ENCODE results near the gene LILRA5.
"Not testable (repeated sequence)": the region's sequence is repeated elsewhere in the genome, so short reads cannot be mapped to it uniquely, and the experiment has no call there.

LILRA5 gene

DNA sequence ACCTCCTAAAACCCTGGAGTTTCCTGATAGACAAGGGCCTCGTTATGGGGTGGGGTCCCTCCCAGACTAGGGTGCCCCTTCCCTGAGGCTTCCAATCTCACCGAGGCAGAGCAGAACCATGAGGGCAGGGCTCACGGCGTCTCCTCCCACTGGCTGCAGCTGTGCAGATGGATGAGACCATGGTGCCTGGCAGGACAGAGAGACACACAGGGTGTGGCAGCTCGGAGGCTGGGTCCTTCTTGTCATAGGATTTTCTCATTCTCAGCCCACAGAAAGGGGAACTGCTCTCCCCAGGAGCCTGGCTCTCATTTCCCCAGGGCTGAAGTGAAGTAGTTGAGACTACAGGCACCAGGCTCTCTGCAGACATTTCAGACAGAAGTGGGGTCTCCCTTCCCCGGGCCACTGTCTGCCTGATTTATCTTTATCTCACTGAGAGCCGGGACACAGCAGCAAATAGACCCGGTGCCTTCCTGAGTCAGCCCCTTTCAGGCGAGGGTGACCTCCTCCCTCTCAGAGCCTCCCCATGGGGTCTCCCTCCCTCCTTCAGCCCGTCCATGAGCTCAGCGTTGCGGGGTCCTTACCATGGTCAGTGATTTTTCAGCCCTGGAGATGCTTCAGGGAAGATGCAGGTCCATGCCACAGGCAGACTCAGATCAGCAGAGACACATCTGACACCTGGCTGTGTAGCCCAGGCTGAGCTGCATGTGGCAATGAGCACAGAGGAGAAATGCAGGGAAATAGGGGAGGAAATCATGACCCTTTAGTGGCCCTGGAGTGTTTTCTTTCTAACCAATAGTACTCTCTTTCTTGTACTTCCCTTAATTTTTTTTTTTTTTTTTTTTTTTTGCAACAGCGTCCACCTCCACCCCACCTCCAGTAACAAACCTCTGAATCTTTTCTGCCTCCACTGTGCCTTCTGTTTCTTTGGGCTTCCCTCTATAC lies at the start of gene LILRA5:
TSS of gene LILRA5 (minus strand) at position 731 of the 942 bp plus-strand sequence. CDS start at position 584, 147 bp downstream.
- DNase-seq = peak; percentile 31

GRCh38 chr19:54361680-54362422 lies 48.9 kb upstream of the LILRA5 start:
- not testable (repeated sequence) for DNase-seq

DNA sequence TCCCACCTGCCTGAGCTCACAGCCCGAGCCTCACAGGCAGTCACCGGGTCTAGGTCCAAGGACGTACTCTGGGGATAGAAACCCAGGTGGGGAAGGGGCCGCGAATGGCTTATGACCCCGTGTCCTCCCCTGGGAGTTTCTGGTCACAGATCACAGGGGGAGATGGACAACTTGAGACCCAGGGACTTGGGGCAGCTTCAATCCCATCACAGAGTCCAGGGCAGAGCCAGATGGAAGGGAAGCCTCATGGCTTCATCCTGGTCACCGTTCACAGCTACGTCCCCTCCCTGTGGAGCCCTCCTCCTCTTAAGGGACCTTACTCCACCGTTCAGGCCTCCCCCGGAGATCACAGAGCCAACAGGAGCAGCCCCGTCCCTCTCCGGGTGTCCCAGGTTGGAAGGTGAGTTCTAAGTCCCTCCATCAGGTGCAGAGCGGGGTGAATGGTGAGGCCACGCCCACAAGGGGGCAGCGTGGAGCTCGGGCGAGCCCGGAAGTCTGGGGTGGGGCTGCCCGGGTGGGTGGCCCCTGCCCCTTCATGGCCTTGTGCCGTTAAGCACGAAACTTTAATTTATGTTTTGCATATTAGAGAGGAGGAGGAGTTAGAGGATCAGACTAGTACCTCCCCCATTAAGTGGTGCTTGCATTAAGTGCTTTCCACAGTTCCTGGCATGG lies 46.3 kb upstream of the LILRA5 start:
- DNase-seq = not testable (repeated sequence)

DNA sequence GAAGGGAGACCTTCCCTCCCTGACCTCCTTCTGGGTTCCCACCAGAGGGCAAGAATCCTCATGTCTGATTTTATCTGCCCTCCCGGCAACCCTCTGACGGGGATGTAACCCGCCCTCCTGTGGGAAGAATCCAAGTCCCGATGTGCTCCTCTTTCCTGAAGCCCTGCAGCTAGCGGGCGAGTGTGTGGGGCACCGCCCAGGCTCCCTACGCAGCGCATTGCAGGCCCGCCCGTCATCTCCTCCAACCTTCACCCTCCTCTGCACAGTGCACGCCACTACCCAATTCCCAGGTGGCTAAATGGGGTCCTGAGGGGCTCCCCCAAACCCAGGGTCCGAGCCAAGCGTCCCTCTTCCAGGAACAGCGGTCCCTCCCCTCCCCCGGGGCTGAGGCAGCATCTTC lies 44.4 kb upstream of the LILRA5 start:
- no peak for DNase-seq

DNA sequence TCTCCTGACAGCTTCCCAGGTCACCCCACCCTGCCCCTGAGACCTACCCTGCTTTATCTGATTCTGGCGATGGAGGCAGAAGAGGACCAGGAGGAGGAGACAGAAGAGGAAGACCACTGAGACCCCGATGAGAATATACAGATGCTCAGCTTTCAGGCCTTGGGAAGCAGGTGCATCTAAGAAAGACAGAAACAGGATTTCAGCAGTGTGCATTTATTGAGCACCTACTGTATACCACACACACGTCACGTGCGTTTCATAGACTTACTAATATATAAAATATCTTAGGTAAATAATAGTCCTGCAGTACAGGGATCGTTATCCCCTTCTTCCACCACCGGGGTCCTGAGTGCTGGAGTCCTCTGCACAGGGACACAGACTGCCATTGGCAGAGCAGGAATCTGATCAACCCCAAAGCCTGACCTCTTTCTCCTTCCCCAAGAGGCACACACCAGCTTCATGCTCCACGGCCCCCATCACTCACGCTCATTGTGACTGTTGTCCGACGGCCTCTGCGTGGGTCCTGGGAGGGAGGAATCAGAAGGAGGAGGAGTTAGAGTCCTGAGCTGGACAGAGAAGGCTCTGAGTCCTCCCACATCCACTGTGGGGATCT lies 43.6 kb upstream of the LILRA5 start:
- DNase-seq = no peak

- no peak for DNase-seq
These were observed 42.7 kb upstream of the LILRA5 start for GRCh38 chr19:54355675-54356074.

DNA sequence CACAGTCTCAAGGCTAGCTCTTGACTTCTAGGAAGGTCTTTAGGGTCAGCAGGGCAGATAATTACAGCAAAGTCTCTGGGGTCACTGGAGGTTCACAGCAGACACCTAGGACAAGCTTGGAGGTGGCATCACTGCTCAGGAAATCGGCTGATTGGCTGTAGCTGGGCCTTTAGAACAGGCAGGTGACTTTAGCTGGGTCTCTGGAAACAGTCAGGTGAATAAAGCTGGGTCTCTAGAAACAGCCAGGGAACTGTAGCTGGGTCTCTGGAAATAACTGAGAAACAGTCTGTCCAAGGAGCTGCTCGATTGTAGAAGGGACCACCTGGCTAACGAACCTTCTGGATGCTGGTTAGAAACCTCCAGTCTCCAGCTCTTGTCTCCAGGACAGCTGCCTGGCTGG lies 41.8 kb upstream of the LILRA5 start:
- no peak for DNase-seq

GRCh38 chr19:54352546-54352945 lies 39.6 kb upstream of the LILRA5 start:
- no peak for DNase-seq

DNA sequence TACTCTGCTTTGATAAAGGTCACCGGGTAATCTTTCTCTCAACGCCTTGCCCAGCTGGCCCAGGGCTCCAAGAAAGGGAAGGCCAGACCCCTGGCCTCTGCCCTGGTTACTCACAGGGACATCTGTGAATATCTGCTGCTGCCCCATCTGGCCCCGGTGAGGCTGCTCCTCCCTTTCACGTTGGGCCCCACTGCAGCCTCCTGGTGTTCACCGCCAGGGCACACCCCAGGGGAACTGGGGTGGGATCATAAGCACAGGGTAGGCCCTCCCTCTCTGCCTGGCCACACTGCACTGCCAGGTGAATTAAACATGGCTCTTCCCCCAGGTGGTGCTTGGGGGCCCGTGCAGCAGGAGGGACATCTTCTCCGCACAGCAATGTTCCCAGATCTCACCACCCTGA lies 39.1 kb upstream of the LILRA5 start:
- no peak for DNase-seq

- DNase-seq = no peak
These were observed 38.5 kb upstream of the LILRA5 start for GRCh38 chr19:54351474-54351873.

DNA sequence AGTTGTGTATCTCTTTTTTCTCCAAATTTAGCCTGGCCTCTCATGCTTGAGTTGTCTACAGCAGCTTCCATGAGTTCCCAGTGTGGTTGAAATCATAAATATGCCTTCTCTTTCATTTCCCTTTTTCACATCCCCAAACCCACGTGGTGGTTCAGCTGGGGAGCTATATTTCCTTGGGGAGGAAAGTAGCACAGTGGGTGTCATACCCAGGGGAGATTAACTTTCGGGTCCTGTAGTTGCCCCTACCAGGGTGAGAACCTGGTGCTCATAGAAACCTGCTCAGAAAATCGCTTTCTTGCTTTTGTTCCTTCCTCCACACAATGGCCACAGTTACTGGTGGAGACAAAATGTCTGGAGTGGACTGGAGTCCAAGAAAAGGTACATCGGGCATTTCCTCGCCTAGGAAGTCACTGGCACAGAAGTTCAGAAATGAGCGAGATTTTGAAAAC lies 33.0 kb upstream of the LILRA5 start:
- DNase-seq = no peak

DNA sequence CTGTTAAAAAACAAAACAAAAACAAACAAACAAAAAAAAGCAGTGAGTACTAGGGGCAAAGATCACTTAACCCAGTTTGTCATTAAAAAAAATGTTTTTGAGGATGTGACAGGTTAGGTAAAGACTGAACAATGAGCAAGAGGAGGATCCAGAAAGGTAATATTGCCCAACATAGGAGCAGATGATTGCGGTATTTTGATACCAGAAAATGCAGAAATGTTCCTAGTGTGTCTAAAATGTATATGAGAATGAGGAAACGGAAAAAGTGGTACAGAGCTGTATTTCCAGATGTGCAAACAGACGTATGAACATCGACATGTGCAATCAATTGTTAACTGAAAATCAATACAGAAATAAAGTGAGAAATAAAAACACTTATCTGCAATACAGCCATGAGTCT lies 30.9 kb upstream of the LILRA5 start:
- DNase-seq = no peak

- no peak for DNase-seq
These were observed 28.3 kb upstream of the LILRA5 start for GRCh38 chr19:54341295-54341694.

- DNase-seq = peak; percentile 37
These were observed 26.8 kb upstream of the LILRA5 start for GRCh38 chr19:54339646-54340358.

DNA sequence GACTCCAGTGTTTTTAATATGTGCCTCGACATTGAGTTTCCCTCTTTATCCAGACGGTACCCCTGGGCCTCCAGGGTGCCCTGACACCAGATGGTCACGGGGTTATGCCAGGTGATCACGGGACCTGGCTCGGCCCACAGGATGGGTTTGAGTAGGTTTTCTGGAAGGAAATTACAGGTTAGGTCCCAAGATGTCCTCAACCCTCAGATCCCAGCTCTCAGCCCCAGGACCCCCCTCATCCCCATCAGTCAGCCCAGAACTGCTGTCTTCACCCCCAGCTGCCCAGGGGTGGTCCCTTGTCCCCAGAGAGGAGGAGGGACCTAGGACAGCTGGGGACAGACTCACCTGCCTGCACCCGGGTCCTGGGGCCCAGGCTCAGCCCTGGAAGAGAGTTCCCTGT lies 25.6 kb upstream of the LILRA5 start:
- DNase-seq = no peak

- DNase-seq = no peak
These were observed 24.9 kb upstream of the LILRA5 start for GRCh38 chr19:54337858-54338230.

DNA sequence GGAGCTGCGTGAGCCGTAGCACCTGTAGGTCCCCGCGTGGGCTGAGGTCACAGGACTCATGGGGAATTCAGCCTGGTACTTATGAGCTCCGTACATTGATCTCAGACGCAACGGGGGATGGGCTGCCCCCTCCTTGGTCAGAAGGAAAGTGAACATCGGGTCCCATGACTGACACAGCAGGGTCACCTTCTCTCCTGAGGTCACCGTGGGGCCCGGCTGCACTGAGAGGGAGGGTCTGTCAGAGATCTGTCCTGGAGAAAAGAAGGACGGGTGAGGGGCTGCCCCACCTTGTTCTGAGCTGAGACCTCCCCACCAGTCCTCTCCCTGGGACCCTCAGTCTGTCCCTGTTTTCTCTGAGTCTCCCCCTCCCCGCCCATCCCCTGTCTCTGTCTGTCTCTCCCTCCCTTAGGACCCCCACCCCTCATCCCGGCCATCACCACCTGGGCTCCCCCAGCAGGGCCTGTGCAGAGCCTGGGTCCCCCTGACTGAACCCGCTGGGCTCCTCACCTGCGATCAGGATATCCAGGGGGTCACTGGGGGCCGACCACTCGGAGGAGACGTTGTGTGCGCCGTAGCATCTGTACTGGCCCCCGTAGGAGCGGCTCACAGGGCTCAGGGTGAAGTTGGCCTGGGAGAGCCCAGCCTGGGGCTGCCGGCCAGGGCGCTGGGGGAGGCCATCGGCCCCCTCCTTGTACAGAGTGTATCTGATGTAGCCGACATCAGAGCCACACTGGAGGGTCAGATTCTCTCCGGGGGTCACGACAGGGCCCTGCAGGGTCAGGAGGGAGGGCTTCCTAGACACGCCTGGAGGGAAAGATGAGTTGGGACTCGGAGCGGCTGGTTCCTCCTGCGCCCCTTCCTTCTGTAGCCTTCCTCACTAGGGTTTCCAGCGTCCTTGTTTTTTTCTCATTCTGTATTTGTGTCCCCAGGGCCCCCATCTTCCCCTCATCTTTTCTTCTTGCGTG lies 24.2 kb upstream of the LILRA5 start:
- DNase-seq = no peak

GRCh38 chr19:54335979-54336892 lies 23.3 kb upstream of the LILRA5 start:
- no peak for DNase-seq

- no peak for DNase-seq
These were observed 22.2 kb upstream of the LILRA5 start for GRCh38 chr19:54335164-54335563.
